HG03521 (cell line): ENCODE results near the gene WWOX.

Experiments used
- ATAC-seq: cut with Tn5 transposase; IDR thresholded peaks from one replicate; pipeline ENCODE4 v1.9.1; 2021; ENCODE audit warnings: mild to moderate bottlenecking, moderate library complexity; ENCODE audit not compliant: unreplicated experiment

WWOX gene

DNA sequence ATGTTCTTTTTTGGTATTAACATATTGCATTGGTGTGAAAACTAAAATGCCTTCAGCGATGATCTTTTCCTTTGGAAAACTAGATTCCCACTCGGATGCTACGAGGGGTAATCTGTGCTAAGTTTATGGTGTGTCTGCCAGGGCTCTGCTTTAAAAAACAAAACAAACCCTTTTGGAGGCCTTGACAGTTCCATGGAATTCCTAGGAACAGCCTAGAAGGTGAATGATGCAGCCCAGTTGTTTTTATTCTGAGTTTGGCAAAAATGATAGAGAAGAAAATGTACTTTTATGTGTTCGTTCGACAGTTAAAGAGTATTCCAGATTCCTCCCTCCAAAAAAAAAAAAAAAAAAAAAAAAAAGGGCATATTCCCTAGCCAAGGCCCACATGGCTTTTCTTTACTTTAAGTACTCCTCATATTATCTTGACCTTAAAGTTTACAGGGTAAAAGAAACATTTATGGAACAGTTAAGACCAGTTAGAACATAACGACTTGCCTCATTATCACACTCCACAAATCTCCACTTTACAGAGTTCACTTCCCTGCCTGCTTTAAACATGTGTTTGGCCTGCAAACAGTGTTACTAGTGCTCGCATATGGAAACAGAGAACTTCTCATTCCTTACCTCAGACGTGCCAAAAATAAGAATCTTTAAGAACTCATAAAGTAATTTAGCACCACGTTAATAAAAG lies 159.1 kb downstream of the WWOX start:
- ATAC-seq, result no peak

DNA sequence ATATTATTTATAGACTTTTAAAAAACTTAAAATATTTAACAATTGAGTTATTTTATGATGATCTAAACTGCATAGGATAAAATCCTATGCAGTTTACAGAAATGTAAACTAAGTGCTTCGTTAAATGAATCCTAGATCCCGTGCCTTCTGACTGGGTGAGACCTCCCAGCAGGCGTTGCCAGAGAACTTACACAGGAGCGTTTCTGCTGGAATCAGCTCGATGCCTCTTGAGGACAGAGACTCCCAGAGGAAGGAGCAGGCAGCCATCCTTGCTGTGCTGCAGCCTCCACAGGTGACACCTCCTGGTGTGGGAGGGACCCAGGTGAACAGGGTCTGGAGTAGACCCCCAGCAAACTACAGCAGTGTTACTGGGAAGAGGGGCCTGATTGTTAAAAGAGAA lies 160.4 kb downstream of the WWOX start:
- ATAC-seq, result no peak

DNA sequence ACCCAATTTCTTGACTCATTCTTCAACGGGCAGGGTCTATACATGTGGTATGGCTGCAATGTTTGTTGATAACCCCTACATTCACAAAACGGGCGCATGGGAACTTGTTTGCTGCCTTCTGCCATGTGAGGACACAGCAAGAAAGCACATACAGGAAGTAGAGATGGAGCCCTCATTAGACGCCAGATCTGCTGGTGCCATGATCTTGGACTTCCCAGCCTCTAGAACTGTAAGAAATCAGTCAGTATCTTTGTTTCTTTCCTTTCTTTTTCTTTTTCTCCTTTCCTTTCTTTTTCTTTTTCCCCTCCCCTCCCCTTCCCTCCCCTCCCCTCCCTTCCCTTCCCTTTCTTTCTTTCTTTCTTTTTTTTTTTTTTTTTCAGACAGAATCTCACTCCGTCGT lies 165.2 kb downstream of the WWOX start:
- no peak for ATAC-seq

DNA sequence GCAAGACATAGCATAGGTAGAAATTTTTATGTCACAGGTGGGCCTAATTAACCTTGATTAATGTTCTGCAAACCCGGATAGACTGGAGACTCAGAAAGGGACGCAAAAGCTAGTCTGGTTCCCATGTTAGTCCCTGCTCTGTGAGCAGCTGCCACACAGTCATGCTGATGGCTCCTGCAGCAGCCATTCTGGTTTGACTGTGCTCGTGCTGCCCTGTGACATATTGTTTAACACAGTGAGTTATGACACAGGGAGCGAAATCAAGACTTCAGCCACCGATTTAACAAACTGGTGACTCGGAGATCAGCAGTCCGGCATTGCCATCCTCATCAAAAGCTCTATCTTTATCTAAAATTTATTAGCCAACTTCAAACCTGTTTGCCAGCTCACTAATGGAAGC lies 169.8 kb downstream of the WWOX start:
- no peak for ATAC-seq

DNA sequence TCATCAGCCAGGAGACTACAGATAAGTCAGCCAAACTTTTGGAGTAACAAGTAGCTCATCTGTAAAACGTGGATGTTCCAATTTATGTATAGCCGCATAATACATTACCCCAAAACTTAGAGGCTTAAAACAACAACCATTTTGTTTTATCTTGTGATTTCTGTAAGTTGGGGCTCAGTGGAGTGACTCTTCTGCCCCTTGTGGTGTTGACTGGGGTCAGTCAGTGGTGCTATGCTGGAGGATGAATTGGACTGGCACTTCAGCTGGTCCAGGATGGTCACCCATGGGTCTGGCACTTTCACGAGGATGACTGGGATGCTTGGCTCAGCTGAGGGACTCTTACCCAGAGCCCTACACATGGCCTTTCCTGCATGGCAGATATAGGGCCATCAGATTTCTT lies 172.5 kb downstream of the WWOX start:
- no peak for ATAC-seq

DNA sequence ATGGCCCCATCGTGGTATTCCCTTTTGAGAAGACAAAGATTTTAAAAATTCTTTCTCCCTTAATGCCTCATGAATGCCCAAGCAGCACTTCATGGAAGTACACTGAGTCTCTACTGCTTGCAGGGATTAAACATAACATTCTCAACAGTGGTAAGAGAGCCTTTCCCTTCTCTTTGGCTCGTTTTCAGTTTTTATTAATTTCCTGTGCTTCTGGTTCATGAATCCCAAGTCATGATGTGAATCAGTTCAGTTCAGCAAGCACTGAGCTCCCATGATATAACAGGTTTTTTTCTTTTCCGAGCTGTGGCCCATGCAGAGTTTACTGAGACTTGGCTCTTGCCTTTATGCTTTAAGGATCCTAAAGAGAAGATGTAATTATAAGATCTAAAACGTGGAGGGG lies 175.3 kb downstream of the WWOX start:
- ATAC-seq, result no peak

DNA sequence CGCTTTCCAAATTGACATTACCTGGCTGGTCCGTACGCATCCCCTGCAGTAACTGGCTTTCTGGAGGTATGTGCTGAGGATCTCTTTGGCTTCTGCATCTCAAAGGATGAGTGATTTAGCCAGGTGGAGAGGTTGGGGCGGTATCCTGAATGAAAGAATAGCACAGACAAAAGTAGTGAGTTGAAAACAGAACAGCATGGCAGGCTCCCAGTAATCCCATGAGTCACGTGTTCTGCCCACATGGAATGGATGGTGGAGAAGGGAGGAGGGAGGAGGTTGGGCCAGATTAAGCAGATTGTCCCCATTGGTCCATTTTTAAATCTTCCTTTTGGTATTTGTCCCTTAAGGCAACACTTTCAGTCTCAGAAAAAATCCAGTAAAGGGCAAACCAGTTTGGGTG lies 176.0 kb downstream of the WWOX start:
- ATAC-seq, result no peak

DNA sequence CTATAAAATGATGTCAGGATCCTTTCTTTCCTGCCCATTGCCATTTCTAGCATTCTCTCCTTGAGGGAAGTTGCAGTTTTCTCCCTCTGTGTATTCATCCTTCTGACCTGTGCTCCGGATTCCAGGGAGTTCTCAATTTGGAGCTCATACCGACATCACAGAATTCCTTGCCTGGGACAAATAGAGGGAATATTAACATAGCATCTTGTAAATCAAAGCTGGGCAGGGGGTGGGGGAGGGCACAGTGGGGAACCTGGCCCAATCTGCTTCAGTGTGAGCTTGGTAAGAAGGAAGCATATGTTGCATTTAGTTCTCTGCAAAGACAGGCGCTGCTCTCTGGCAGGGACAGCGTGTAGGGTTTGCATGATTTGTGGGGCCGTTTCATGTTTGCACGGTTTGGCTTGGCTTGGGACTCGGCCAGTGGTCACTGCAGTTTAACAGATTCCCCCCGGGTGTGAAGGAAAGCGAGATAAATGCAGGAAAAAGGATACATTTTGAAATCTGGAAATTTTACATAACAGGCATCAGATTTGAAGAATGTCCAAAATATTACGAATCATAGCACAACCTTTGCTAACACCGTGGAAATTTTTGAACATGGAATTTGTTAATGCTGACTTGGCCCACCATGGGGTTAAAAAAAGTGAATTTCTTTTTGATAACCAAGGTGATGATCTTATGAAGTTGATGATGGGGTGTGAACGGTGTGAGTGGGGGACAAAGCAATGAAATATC lies 178.0 kb downstream of the WWOX start:
- ATAC-seq, result no peak

DNA sequence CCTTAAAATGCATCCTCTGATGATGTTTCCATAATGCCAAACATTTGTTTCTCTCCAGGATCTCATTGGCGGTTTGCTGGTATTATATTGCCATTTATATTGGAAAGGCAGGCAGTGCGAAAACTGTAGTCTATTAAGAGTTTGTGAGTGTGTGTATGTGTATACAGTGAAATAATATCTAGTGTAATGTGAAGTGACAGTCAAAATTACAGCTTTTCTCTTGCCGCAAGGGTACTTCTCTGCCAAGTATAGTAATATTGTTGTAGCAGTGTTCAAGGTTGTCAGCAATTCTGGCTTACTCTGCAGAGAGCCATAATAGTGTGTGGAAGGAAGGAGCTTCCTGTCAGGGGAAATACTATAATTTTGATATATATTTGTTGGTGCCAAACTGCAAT lies 178.6 kb downstream of the WWOX start:
- ATAC-seq, result no peak

DNA sequence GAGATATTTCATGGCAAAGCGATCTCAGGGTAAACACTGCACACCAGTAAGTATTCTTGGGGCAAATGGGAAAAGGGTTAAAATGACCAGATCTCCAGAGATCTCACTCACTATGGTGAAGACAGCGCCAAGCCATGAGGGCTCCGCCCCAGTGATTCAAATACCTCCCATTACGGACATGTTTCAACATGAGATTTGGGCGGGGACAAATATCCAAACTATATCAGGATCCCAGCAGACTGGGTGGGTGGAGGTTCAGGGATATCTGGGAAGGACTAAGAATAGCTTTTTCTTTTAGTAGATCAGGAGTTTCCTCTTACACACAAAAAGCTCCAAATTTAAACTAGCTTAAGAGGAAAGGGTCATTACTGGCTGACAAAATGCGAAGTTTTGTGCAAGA lies 181.7 kb downstream of the WWOX start:
- no peak for ATAC-seq

DNA sequence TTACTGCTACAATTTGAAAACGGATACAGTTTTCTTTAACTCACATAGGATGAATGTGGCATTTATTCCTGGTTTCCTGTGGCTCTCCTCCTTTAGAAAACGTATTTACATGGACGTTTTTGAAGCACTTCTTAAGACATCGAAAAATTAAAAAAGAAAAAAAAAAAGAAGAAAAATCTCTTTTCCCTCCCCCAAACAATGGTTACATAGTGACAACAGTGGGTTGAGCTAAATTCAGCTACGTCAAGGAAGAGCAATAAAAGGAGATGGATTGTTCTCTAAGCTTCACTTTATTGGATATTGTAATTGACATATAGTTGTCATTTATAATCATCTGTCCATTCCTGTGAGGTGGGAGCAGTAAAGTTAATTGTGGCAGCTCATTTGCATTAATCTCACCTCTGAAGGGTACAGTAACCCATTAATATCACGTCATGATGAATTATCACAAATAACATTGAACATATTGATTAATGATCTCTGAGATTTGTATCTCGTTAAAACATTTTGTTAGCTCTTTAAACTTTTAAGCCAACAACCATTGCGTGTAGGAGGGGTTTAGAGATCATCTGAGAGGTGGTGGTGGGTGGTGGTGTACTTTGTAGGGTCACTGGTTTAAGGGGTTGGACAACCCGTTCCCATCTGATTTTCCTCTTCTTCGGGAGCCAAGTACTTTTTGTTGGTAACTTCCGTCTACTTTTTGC lies 184.2 kb downstream of the WWOX start:
- no peak for ATAC-seq

DNA sequence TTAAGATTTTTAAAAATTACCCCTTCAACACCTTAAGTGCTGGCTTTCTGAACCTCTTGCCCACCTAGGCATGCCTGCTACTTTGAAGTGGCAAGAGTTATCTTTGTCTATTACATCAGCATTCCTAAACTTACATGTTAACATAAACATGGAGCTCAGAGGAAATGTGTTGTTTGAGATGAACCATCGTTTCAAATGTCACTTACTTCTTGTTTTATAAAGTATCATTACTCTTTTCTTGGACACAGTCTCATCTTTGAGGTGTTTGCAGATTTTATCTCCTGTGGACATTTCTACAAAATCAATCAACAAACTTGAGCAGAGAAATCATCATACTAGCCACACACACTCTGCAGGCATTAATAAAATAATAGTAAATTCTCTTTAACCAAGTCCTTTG lies 184.9 kb downstream of the WWOX start:
- ATAC-seq, result no peak

DNA sequence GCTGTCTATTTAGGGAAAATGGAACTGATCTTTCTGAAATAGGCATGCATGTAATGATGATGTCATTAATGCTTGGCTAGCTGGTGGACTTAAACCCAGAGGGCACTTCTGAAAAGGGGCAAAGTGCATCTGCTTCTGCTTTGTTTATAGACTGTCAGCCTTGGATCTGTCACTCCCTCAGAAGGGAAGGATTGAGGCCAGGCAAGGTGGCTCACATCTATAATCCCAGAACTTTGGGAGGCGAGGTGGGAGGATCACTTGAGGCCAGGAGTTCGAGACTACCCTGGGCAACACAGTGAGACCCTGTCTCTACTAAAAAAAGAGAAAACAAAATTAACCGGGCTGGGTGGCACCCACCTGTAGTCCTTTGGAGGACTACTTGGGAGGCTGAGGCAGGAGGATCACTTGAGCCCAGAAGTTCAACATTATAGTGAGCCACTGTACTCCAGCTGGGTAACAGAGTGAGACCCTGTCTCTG lies 185.5 kb downstream of the WWOX start:
- no peak for ATAC-seq

DNA sequence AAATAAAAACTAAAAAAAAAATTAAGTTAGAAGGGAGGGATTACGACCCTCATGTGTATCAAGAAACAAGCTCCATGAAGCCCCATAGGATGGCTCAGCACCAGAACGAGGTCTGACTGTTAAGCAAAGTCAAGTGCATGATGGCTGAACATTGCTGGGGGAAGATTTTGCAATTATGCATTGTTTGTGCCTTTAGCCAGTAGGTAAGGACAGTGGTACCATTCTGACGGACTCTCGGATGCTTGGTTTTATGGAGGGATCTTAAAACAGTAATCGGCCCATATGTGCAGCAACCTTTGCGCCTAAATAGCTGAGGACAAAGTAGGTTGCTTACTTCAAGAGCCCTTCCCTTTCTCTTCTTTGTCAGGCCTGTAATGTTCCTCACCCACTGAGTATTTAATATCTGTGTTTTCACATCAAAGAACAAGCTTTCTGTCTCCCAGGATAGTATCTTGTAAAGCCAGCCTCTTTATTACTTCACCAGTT lies 186.0 kb downstream of the WWOX start:
- no peak for ATAC-seq

DNA sequence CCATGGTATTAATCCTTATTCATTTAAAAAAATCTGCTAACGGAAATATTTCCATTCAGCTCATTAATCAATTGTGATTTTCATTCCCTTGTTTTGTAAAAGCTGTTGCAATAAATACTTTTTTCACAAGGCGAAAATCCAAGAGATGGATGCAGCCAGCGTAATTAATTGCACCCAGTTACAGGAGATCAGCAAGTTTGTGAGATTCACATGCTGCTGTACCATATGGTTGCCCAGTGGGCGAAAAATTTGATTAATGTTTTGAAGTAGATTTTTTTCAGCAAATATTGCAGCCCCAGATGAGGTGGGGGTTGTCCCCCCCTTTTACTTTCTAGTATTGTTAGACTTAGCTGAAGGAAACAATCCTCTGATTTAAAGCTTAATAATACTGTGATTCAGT lies 186.6 kb downstream of the WWOX start:
- no peak for ATAC-seq

DNA sequence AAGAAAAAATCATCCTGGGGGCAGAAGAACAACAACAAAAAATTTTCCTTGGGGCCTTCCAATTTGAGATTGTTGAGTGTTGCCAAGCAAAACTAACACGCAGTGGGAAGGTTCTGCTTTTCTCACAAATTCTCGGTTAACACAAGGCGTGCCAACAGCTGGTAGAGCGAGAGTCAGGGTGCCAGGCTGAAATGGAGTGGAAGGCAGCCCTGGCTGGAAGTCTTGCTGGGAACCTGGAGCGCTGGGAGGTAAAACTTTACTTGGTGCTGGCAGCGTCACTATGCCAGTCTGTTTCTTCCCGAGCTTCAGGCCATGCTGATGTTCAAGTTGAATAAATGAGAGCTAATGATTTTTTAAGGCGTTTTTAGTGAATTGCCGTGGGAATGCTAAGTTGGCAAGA lies 189.4 kb downstream of the WWOX start:
- no peak for ATAC-seq

DNA sequence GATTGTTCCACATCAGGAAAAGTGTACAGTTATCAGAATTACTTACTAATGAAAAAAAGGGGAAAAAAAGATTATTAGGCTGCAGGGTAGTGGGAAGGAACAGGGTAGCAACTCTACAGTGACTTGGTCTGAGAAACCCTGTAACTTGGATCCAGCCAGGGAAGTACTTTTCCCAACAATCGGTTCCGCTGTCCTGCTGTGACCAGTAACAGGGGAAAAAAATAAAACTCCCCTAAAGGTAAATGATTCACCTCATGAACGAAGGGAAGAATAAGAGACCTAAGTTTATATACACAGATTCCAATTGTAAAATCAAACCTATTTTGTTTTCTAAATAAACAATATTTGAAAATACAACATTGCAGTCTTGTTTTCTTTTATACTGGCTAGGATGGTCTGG lies 189.9 kb downstream of the WWOX start:
- no peak for ATAC-seq

DNA sequence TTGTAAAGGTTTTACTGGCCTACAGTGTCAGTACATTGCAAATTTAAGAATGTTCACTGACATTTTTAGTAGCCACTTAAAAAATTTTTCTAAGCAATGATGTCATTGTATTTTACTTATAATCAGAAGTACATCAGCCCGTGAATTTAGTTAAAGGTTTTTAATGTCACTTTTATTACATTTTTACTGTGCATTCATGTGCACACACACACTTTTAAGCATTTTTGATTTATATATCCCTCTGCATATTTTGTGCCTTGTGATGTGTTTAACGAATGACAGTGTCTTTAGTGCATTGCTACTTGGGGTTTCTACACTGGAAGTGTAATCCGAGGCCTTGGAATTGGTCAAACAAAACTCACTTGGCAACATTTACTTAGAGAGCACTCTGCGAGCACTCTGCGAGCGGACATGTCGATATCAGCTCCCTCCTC lies 190.4 kb downstream of the WWOX start:
- no peak for ATAC-seq

DNA sequence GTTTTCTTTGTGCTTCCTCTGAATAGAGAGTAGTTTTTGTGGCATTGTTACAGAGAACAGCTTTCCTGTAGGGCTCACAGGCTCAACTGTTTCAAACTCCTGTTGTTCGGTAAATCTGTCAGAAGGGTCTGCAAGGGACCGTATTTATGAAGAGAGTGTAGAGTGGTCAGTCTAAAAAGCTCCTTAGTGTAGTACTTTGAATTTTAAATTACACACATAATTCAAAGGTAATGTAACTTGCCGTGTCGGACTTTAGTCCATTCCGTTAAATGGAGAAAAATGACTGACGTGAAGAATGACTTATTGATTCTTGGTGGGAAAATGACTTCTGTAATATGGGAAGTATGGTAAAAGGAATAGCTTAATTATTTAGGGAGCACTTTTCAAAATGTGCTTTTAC lies 190.9 kb downstream of the WWOX start:
- ATAC-seq, result no peak

DNA sequence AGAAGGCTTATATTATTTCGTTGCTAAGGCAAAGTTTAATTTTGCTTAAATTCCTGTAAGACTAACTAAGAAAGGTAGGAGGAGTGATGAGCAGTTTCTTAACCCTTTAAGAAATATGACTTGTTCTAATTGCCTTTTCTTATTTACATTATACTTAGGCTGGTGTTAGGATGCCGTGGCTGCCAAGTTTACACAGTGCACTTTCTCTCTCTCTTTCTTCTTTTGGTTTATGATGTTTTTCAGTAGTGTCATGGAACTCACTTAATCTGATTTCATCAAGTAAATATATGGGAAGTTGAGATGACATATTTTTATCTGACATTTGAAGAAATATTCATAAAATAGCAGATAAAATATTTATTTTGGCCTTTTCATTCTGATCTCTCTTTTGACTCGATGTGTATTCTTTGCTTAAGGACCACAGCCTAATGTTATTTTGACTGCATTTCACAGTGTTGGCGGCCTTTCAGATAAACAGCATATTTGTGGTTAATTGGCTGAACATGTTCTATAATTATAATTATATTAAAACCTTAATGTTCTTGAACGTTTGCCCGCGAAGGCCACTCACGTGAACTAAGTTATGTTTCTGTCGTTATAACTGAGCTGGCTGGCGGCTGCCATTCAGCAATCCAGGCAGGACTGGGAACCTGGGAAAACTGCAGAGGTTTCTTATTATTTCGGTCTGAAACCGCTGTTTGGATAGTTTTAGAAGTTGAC lies 191.6 kb downstream of the WWOX start:
- no peak for ATAC-seq

DNA sequence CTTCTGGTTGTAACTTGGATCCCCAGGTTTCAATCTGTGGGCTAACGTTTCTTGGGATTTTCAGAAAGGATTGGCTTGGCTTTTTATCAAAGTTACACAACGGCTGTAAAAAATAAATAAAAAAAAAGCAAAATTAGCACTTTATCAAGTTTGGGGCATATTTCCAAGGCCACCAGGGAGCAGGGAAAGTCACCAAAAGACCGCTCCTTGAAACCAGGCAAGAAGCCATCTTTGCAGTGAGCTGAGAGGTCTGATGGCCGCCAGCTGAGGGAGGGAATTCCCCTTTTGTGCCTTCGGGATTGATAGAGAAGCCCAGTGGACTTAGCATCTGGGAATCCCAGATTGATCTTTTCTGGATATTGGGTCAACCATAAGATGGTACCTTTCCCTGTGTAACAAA lies 192.2 kb downstream of the WWOX start:
- ATAC-seq, result no peak
